SK-N-SH treated with all-trans-retinoic acid at 6 μM for 48 hours (cell line): ENCODE data around the gene ACOT7.

Experiments used
- ATAC-seq: fragments of 200-7000 bp; cut with Tn5 transposase; 3 replicates; pipeline ENCODE4 v1.9.1; 2020; ENCODE audit warnings: mild to moderate bottlenecking, moderate library complexity
- ARNTL ChIP-seq: fragments of 450-650 bp; formaldehyde crosslinking; IDR thresholded peaks from 2 replicates; pipeline ENCODE4 v1.5.0; 2020; ENCODE audit warnings: low read depth, mild to moderate bottlenecking, moderate library complexity, borderline replicate concordance
- BACH2 ChIP-seq: fragments of 250-450 bp; sonication (Bioruptor Pico); IDR thresholded peaks from 2 replicates; pipeline ENCODE4 v1.9.0; 2021; ENCODE audit warnings: mild to moderate bottlenecking, borderline replicate concordance
- CSDC2 ChIP-seq: fragments of 250-450 bp; sonication (Bioruptor Pico); IDR thresholded peaks from 2 replicates; pipeline ENCODE4 v1.5.0; 2020; ENCODE audit warnings: mild to moderate bottlenecking, moderate library complexity
- ESRRG ChIP-seq: fragments of 250-450 bp; sonication (Bioruptor Pico); IDR thresholded peaks from 2 replicates; pipeline ENCODE4 v1.6.1; 2021; ENCODE audit warnings: mild to moderate bottlenecking
- GLIS3 ChIP-seq: fragments of 250-450 bp; sonication (Bioruptor Pico); IDR thresholded peaks from 2 replicates; pipeline ENCODE4 v1.5.0; 2020; ENCODE audit warnings: mild to moderate bottlenecking, moderate library complexity
- ISL1 ChIP-seq: fragments of 250-450 bp; sonication (Bioruptor Pico); IDR thresholded peaks from 2 replicates; pipeline ENCODE4 v2.1.2; 2022; ENCODE audit warnings: mild to moderate bottlenecking, moderate library complexity
- OSR1 ChIP-seq: fragments of 250-450 bp; sonication (Bioruptor Pico); IDR thresholded peaks from 2 replicates; pipeline ENCODE4 v1.8.0; 2022; ENCODE audit warnings: moderate library complexity, mild to moderate bottlenecking, inconsistent platforms
- POU6F1 ChIP-seq: fragments of 250-450 bp; sonication (Bioruptor Pico); IDR thresholded peaks from 2 replicates; pipeline ENCODE4 v1.8.0; 2021; ENCODE audit warnings: low read depth, mild to moderate bottlenecking, moderate library complexity, borderline replicate concordance
- PPARA ChIP-seq: fragments of 250-450 bp; sonication (Bioruptor Pico); IDR thresholded peaks from 2 replicates; pipeline ENCODE4 v1.5.0; 2020; ENCODE audit warnings: mild to moderate bottlenecking, borderline replicate concordance
- RARB ChIP-seq: fragments of 250-450 bp; sonication (Bioruptor Pico); IDR thresholded peaks from 2 replicates; pipeline ENCODE4 v1.8.0; 2021; ENCODE audit warnings: mild to moderate bottlenecking, moderate library complexity
- SNAI2 ChIP-seq: fragments of 250-450 bp; sonication (Bioruptor Pico); IDR thresholded peaks from 2 replicates; pipeline ENCODE4 v1.5.0; 2020; ENCODE audit warnings: mild to moderate bottlenecking, moderate library complexity
- TCF4 ChIP-seq: fragments of 250-450 bp; sonication (Bioruptor Pico); IDR thresholded peaks from 2 replicates; pipeline ENCODE4 v1.8.0; 2021; ENCODE audit warnings: mild to moderate bottlenecking, moderate library complexity, borderline replicate concordance
- TOX ChIP-seq: fragments of 250-450 bp; sonication (Bioruptor Pico); IDR thresholded peaks from 2 replicates; pipeline ENCODE4 v1.8.0; 2021; ENCODE audit warnings: mild to moderate bottlenecking, moderate library complexity, borderline replicate concordance
- ZC3H10 ChIP-seq: fragments of 250-450 bp; sonication (Bioruptor Pico); IDR thresholded peaks from 2 replicates; pipeline ENCODE4 v1.5.1; 2021; ENCODE audit warnings: mild to moderate bottlenecking, moderate library complexity
- ZFP3 ChIP-seq: fragments of 250-450 bp; sonication (Bioruptor Pico); IDR thresholded peaks from 2 replicates; pipeline ENCODE4 v1.5.0; 2020; ENCODE audit warnings: mild to moderate bottlenecking, moderate library complexity
- ZFP30 ChIP-seq: fragments of 450-650 bp; formaldehyde crosslinking; IDR thresholded peaks from 2 replicates; pipeline ENCODE4 v1.5.0; 2022; ENCODE audit warnings: mild to moderate bottlenecking, moderate library complexity
- ZNF70 ChIP-seq: fragments of 450-650 bp; formaldehyde crosslinking; IDR thresholded peaks from 2 replicates; pipeline ENCODE4 v1.5.0; 2020; ENCODE audit warnings: mild to moderate bottlenecking, moderate library complexity
- ZNF8 ChIP-seq: fragments of 450-650 bp; formaldehyde crosslinking; IDR thresholded peaks from 2 replicates; pipeline ENCODE4 v1.5.0; 2020; ENCODE audit warnings: mild to moderate bottlenecking, moderate library complexity
- TF ChIP-seq, protein P1 (sequence below): fragments of 250-450 bp; sonication (Bioruptor Pico); IDR thresholded peaks from 2 replicates; pipeline ENCODE4 v1.5.1; 2020; ENCODE audit warnings: low read depth, mild to moderate bottlenecking, moderate library complexity
- TF ChIP-seq, protein P2 (sequence below): fragments of 250-450 bp; sonication (Bioruptor Pico); IDR thresholded peaks from 2 replicates; pipeline ENCODE4 v1.8.0; 2020; ENCODE audit warnings: mild to moderate bottlenecking, moderate library complexity, borderline replicate concordance
- TF ChIP-seq, protein P3 (sequence below): fragments of 250-450 bp; sonication (Bioruptor Pico); IDR thresholded peaks from 2 replicates; pipeline ENCODE4 v1.5.0; 2020; ENCODE audit warnings: mild to moderate bottlenecking, moderate library complexity

ACOT7 gene

DNA sequence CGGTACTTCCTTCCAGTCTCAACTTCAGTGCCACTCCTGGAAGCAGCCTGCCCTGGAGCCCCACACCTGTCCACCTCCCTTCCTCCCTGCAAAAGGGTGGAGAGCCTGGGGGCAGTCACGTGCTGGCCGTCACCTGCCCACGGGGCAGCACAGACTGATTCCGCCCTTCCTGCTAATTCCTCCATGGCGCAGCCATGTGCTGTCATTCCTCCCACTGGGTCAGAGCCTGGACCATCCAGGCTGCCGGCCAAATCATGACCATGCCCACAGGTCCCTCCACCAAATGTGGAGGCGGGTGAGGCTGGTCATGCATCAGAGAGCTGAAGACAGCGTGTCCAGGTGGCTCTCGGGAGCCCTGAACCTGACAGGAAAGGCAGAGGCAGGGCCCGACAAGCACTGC lies 108.2 kb downstream of the ACOT7 start:
- TF ChIP-seq SNAI2 (CRISPR knock-in tag), result no peak
- no peak for TF ChIP-seq OSR1 (CRISPR knock-in tag)
- TF ChIP-seq BACH2 (CRISPR knock-in tag), result no peak
- TF ChIP-seq, protein P1, sequence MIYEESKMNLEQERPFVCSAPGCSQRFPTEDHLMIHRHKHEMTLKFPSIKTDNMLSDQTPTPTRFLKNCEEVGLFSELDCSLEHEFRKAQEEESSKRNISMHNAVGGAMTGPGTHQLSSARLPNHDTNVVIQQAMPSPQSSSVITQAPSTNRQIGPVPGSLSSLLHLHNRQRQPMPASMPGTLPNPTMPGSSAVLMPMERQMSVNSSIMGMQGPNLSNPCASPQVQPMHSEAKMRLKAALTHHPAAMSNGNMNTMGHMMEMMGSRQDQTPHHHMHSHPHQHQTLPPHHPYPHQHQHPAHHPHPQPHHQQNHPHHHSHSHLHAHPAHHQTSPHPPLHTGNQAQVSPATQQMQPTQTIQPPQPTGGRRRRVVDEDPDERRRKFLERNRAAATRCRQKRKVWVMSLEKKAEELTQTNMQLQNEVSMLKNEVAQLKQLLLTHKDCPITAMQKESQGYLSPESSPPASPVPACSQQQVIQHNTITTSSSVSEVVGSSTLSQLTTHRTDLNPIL (CRISPR knock-in tag), result no peak
- no peak for TF ChIP-seq TCF4 (CRISPR knock-in tag)
- no peak for TF ChIP-seq ISL1 (CRISPR knock-in tag)
- TF ChIP-seq TOX, result no peak
- TF ChIP-seq, protein P2, sequence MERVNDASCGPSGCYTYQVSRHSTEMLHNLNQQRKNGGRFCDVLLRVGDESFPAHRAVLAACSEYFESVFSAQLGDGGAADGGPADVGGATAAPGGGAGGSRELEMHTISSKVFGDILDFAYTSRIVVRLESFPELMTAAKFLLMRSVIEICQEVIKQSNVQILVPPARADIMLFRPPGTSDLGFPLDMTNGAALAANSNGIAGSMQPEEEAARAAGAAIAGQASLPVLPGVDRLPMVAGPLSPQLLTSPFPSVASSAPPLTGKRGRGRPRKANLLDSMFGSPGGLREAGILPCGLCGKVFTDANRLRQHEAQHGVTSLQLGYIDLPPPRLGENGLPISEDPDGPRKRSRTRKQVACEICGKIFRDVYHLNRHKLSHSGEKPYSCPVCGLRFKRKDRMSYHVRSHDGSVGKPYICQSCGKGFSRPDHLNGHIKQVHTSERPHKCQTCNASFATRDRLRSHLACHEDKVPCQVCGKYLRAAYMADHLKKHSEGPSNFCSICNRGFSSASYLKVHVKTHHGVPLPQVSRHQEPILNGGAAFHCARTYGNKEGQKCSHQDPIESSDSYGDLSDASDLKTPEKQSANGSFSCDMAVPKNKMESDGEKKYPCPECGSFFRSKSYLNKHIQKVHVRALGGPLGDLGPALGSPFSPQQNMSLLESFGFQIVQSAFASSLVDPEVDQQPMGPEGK (CRISPR knock-in tag), result no peak
- TF ChIP-seq RARB (CRISPR knock-in tag), result no peak
- no peak for TF ChIP-seq GLIS3
- no peak for TF ChIP-seq ZFP3
- TF ChIP-seq ZC3H10, result no peak
- no peak for TF ChIP-seq ESRRG (CRISPR knock-in tag)
- TF ChIP-seq PPARA (CRISPR knock-in tag), result no peak
- TF ChIP-seq ZNF70 (CRISPR knock-in tag), result no peak
- TF ChIP-seq, protein P3, sequence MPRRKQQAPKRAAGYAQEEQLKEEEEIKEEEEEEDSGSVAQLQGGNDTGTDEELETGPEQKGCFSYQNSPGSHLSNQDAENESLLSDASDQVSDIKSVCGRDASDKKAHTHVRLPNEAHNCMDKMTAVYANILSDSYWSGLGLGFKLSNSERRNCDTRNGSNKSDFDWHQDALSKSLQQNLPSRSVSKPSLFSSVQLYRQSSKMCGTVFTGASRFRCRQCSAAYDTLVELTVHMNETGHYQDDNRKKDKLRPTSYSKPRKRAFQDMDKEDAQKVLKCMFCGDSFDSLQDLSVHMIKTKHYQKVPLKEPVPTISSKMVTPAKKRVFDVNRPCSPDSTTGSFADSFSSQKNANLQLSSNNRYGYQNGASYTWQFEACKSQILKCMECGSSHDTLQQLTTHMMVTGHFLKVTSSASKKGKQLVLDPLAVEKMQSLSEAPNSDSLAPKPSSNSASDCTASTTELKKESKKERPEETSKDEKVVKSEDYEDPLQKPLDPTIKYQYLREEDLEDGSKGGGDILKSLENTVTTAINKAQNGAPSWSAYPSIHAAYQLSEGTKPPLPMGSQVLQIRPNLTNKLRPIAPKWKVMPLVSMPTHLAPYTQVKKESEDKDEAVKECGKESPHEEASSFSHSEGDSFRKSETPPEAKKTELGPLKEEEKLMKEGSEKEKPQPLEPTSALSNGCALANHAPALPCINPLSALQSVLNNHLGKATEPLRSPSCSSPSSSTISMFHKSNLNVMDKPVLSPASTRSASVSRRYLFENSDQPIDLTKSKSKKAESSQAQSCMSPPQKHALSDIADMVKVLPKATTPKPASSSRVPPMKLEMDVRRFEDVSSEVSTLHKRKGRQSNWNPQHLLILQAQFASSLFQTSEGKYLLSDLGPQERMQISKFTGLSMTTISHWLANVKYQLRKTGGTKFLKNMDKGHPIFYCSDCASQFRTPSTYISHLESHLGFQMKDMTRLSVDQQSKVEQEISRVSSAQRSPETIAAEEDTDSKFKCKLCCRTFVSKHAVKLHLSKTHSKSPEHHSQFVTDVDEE (CRISPR knock-in tag), result no peak
- no peak for TF ChIP-seq CSDC2 (CRISPR knock-in tag)
- TF ChIP-seq ZFP30, result no peak
- TF ChIP-seq POU6F1 (CRISPR knock-in tag), result no peak
- no peak for ATAC-seq

DNA sequence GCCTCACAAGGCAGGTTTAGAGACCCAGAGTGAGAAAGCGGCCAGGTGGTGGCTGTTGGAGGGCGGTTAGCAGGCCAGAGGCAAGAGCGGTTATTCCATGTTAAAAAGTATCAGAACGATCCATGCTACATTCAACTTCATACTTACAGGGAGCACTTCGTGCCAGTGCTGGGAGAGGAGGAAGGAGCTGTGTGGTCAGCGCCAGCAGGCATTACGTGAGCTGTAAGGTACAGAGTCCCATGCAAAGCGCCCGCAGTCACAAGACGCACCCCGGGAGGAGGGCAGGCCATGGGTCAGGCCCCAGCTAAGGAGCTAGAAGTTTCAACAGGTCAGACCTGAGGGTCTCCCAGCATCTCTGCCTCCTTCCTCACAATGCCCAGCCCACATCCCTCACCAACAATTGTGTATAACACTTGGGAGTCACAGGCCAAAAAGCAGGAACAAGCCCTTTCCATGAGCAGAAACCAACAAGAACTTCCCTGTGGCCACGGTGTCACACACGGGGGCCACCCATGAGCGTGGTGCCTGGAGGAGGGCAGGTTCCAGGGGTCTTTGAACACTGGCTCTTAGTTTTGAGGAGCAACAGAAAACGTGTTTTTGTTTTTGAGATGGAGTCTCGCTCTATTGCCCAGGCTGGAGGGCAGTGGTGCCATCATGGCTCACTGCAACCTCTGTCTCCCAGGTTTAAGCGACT lies 110.8 kb downstream of the ACOT7 start:
- no peak for ATAC-seq
- no peak for TF ChIP-seq TCF4 (CRISPR knock-in tag)
- no peak for TF ChIP-seq GLIS3
- TF ChIP-seq SNAI2 (CRISPR knock-in tag), result no peak
- TF ChIP-seq RARB (CRISPR knock-in tag), result no peak
- no peak for TF ChIP-seq ZC3H10
- TF ChIP-seq ESRRG (CRISPR knock-in tag), result no peak
- TF ChIP-seq ARNTL (CRISPR knock-in tag), result no peak
- TF ChIP-seq, protein P1 (CRISPR knock-in tag), result no peak
- no peak for TF ChIP-seq ZNF8 (CRISPR knock-in tag)
